Stimulated activated CD8-positive, alpha-beta memory T cell treated with anti-CD3 and anti-CD28 coated beads, Interleukin-7, amount 100 ng/mL, for 1 hour (primary cell): ENCODE data around the gene FGL2.
"Not testable (repeated sequence)": the region's sequence is repeated elsewhere in the genome, so short reads cannot be mapped to it uniquely, and the experiment has no call there.

Experiments
- DNase-seq, 2 donors: peaks; one replicate each; pipeline ENCODE4 v3.0.0-alpha.2; 2020; ENCODE audit warnings: low read depth in 2 of 2

Gene FGL2

DNA sequence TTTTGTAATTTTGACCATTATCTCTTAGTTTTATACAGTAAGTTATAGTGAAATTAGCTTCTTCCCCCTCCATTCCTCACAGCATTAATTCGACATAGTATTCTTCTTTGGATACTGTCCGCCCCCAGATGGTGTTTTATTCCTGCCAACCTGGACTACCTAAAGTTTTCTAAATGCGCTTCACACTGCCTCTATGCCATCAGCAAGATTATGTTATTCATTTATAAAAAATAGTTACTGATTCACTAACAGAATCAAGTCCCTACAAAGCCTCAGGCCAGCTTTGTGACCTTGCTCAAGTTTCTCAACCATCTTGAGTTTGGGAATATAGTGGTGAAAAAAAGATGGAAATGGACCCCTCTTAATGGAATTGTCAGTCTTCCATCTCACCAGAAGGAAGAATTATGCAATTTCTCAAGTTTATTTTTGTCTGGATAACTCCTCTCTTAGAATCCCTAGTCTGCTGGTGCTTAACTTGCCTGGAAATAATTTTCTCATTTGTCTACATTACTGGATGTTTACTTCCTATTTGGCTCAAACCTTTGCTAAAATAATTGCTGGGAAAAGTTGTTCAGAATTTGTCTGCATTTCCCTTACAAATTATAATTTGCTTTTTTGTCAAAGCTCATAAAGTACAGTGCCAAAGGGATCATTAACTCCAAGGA is 16.7 kb upstream of the FGL2 start:
- DNase-seq, result no peak

DNA sequence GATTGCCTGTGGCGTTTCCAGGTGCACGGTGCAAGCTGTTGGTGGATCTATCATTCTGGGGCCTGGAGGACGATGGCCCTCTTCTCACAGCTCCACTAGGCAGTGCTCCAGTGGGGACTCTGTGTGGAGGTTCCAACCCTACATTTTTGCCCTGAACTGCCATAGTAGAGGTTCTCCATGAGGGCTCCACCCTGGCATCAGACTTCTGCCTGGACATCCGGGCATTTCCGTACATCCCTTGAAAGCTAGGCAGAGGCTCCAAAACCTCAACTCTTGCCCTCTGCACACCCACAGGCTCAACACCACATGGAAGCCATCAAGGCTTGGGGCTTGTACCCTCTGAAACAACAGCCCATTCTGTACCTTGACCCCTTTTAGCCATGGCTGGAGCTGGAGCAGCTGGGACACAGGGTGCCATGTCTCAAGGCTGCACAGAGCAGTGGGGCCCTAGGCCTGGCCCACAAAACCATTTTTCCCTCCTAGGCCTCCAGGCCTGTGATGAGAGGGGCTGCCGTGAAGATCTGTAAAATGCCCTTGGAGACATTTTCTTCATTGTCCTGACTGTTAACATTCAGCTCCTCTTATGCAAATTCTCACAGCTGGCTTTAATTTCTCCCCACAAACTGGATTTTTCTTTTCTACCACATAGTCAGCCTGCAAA is 10.0 kb upstream of the FGL2 start:
- no peak for DNase-seq

DNA sequence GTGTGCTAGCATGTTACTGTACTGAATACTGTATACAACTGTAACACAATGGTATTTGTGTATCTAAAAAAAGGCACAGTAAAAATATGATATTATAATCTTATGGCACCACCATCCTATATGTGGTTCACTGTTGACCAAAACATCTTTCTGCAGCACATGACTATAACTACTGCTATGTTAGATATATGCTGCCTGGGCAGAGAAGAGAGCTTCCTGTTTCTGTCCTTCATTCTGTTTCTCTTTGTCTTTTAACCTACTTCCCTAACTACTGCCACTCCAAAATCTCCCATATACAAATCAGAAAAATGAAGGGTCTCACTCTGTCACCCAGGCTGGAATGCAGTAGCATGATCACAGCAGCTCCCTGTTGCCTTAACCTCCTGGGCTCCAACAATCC is 8.8 kb upstream of the FGL2 start:
- no peak for DNase-seq

DNA sequence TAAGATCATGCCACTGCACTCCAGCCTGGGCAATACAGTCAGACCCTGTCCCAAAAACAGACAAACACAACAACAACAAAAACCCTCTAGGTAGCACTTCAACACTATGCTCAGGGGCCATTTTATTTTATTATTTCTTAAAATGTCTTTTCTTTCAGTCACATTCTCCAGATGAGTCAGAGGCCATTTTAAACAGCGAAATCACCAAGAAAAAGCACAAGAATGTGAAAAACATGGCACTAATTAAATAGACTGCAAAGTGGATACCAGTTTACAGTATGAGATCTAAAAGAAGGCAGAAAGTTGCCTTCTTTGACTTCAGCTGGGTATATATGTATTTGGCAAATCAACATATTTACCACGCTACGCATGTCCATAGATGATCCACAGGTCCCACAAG is 6.1 kb upstream of the FGL2 start:
- DNase-seq, result no peak

DNA sequence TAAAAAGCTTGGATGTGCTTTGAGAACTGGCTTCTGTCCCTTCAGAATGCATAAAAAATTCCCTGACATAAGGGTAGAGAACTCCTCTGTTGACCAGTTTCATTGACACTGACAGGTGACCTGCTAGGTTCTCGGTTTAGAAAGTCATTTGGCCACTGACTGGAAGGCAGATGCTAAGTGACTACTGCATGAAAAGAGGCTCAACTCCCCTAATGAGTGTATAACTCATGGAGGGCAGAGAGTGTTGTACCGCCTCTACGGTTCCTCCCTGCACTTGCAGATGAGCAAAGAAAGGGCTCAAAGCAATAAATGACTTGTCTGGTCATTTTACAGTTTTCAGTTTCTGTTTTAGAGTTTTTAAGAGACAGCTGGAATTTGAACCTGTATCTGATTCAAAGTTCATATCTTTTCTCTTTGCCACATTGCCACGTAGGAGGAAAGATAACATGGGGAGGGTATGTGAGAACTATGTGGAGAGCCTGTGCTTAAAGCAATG is 2.9 kb upstream of the FGL2 start:
- no peak for DNase-seq

DNA sequence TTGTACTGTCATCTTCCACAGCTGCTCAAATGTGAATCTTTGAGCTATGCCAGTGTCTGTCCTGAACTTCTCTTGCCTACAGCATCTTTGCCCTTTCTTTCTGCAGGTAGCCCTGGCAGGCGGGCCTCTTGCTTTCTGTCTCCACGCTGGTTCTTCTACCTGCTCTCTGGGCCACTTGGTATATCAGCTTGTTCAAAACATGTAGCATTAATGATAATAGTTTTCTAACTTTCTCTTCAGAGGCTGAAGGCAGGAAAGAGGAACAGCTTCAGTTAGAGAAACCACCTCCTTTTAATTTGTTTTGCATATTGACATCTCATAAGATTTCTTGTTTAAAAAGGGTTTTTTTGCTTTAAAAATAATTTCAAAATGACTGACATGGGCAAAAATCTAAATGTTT is 923 bp upstream of the FGL2 start:
- no peak for DNase-seq

DNA sequence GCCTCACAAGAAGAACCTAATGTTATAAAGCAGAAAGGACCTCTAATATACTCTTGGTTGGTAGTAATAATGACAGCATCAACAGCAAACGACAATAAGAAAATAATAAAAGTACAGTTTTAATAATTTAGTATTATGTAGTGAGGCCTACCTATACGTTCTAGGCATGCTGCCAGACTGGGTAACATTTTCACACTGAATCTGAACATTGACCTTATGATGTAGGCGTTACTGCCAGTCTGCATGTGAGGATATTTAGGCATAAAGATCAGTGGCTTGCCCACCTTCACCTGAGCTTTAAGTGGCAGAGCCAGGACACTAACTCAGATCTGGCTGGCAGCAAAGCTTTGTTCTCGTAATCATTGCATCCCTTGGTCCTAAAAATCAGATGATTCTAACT is 2.5 kb downstream of the FGL2 start:
- DNase-seq, result no peak

DNA sequence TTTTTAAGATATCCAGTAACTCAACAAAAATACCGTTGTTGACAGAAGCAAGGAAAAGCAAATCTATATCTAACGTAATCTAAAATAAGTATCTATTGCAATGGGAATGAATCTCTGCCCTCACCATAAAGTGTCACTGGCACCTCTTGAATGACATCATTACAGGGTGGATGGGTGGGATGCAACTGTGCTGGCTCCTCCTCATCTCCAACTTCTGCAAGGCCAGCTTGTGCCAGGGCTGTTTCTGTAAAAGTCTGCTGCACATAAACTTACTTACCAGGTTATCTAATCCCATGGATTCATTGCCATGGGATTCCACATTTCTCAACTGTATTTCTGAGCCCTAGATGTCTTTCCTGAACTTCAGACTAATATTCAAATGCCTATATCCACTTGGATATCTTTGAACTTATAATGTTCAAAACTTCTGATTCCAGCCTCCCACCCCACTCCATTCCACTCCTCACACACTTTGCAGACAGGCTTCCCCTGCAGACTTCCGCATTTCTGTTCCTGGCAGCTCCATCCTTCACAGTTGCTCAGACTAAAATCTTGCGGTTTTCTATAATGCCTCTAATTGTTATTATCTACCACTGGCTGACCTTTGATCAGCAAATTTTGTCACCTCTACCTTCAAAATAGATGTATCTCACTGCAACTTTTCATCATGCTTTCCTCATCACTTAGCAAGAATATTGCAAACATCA is 10.7 kb downstream of the FGL2 start:
- no peak for DNase-seq

DNA sequence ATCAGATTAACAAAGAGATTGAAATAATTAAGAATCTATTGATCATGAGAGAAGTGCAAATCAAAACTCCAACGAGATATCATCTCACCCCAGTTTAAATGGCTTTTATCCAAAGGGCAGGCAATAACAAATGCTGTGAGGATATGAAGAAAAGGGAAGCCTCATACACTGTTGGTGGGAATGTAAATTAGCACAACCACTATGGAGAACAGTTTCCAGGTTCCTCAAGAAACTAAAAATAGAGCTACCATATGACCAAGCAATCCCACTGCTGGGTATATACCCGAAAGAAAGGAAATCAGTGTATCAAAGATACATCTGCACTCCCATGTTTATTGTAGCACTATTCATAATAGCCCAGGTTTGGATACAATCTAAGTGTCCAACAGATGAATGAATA is 13.8 kb downstream of the FGL2 start:
- DNase-seq, result no peak

DNA sequence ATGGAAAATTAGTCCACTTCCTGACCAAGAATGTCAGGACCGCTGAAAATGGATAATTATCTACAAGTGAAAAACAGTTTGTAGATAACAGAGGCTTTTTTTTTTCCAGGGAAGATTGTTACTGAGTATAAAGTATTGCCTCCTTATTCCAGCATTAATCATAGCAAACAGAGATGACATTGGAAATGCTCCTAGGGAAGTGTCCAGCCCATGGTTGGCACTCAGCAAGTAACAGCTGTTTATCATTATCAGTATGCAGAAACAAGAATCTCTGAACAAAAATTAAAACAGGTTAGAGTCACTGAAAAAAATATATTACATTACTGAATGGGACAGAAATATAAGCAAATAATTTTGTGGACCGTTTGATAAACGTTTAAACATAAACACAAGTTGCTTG is 14.6 kb downstream of the FGL2 start:
- DNase-seq, result no peak

DNA sequence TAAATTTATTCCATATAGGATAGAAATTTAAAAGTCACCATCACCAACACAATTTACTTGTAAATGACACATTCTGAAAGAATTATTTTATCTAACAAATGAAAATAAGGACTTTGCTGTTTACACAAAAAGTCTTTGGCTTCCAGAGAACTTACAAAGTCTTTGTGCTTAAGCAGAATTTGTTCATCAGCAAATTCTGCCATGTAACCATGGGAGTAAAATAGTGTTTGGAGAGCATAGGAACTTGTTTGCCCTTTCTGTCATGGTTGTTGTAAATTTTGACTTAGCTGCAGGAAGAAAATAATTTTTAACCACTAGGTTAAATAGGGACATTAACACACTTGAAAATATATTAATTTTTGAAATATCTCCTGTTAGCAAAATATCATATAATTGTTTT is 15.2 kb downstream of the FGL2 start:
- DNase-seq, result no peak

DNA sequence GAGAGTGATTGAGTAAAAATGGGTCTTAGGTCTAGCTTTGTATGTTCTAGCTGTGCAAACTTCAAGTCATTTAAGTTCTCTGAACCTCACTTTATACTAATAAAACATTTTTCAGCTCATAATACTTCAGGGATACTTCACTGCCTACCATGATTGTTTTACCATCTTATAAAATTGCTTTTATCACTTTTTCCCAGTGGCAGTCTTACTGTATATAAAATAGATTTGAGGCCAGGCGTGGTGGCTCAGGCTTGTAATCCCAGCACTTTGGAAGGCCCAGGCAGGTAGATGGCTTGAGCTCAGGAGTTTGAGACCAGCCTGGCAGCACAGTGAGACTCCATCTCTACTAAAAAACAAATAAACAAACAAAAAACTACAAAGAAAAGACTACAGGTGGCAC is 17.4 kb downstream of the FGL2 start:
- DNase-seq, result no peak

DNA sequence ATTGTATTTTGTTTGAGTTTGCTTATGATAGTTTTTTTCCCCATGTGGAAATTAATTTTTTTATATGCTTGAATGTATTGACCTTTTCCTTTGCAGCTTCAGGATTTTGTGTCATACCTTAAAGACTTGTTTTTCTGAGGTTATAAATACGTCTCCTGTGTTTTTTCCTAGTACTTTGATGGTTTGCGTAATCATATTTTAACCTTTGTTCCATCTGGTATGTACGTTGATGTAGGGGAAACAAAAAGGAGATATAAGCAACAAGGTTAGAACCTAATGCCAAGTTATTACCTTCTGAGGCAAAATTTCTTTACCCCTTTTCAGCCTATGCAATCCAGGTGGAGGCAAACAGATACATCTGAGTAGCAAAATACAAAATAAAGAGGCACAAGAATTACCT is 17.9 kb downstream of the FGL2 start:
- DNase-seq, result no peak

DNA sequence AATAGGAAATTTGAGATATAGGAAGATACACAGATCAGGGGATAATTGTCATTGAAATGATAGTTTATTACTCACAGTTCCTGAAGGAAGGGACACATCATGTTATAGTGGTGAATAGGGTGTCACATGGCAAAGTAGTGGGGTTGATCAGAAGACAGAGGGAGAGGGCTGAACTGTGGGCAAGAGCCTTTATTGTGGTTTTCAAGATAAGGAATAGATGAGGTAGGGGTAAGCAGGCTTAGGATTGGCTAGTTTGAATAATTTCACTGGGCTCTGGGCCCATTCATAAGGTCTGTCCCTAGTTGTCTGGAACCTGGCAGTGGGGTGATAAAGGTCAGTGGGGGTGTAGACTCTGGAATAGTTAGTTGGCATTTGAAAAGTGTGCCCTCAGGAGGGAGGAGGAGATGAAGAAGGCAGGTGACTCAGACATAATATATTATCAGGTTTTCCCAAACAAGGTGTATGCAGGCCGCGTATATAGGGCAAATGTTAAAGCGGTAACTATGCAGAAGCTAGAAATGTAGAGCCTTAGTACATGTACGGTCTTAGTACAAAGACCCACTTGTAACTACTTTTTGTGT is 18.5 kb downstream of the FGL2 start:
- no peak for DNase-seq

DNA sequence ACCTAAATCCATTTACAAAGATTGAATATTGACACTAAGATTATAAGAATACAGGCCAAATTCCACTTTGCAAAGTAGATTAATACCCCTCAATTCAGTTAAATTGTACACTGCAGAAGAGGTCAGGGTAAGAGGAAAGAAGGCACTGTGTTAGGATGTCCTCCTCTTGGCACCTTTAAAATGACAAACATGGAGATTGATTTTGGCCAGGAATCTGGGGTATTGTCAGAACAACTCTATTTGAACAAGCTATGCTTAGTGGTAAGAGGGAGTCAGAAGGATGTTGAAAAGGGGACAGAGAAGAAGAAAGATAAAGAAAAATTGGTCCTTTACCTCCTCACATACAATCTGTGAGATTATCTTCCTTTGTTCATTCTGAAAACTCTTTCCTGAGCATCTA is 21.6 kb downstream of the FGL2 start:
- DNase-seq, result not testable (repeated sequence)

DNA sequence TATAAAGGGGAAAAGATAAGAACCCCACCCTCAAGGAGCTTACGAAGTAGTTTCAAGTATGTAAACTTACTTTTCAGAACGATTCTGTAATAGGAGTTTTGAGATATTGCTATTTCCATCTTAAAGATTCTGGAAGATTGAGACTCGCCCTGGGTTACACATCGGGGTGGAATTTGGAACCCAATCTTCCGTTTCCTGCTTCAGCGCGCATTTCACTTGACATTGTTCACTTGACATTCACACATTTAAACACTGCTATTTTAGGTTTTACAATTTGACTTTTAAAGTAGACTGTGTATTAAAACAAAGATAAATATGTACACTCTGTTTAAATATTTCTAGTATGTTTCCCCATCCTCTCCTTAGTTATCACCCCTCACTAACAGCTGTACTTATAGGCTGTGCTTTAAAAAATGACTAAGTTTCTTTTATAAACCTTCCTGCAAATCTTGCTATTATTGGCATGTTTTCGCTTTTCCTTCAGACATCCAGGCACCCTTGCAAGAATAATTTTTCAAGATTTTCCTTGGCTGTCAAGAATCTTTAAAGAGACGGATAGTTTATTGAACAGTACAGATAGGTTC is 22.2 kb downstream of the FGL2 start:
- DNase-seq, result not testable (repeated sequence)

DNA sequence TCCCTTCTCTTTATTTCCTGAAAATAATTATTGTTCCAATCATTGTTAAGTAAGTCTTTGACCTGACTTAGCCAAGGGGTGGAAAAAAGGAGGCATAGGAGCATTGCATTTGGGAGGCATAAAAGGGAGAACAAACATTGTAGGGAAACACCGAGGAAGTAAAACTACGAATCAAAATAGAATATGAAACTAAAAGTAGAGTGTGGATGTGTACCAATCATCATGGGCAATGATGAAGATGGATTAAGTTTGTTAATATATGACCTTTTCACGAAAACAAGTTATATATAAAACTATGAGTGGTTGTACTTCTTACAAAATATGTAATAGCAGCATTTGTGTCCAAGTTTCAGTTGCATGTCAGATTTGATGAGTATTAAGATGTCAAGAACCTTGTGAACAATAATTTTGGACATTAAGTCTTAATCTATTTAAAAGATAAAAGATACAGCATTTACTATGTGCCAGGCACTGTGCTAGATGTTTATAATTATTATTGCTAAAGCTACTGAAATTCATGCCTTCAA is 24.3 kb downstream of the FGL2 start:
- not testable (repeated sequence) for DNase-seq

DNA sequence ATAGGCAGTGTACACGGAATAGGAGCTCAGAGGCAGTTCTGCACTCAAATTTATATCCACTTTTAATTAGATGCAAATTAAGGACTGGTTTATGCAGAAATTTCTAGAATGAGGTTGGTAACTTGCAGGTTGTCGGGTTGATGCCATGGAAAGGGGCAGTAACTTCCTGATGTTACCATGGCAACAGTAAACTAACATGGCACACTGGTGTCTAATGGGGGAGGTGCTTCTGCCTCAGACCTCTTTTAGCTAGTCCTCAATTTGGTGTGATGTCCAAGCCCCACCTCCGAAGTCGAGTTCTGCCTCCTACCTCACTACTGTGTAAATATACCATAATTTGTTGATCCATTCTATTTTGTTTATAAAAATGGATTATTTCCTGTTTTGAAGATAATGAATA is 25.2 kb downstream of the FGL2 start:
- DNase-seq, result not testable (repeated sequence)

DNA sequence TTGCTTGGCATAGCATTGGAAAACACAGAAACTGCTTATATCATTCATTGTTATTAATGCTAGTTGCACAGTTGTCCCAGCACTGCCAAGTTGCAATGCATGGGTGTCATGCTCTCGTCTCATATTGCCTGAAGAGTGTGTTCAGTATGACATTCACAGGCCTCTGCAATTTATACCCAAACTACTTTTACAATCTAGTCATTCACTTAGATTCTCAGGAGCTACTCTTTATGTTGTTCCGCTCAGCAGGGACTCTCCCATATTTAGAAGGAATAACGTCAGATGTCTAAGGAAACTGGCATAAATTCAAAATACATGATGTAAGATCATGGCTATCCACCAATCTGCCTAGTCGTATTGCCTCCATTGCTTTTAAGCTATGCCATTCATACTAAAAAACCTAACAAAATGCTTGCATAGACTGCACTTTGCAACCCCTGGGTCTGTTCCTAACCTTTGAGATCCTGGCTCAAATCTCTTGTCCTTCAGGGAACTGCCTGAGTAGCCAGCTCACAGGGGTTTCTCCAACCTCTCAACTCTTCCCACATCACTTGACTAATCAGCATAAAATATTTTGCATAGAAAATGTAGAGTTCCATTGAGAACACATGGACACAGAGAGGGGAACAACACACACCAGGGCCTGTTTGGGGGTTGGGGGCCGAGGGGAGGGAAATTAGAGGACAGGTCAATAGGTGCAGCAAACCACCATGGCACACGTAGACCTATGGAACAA is 27.0 kb downstream of the FGL2 start:
- not testable (repeated sequence) for DNase-seq

DNA sequence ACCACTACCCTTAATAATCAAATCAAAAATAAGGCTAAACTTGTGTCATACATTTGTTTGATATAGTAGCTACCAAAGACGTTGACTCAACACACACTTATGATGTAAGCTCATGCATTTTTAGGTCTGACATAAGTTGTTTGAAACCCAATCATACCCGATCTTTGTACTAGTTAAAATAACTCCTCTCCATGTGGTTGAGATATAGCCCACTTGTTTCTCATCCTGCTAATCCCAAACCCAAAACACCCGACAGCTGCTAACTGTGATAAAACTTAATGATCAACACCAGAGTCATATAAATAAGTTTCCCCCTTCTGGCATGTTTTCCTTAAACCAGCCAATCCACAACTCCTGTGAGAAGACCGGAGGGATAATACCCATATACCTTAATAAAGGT is 28.5 kb downstream of the FGL2 start:
- not testable (repeated sequence) for DNase-seq

DNA sequence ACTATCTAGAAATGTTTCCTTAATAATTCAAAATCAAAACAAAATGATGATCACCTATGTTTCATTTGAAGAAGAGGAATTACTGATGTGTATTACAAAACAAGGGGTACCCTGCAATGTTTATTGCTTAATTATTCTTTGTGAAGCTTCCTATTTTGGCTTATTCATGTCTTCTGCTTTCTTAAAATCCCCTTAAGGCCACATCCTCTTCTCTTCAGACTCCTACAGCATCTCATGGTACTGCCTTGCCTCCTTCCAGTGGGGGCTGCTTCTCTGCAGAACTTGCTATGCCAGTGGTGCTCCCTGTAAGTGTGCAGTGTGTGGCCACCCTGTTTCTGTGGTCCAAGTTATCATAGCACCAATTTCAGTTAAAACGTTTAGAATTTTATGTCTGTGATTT is 42.2 kb downstream of the FGL2 start:
- DNase-seq, result no peak
